GM12878 (cell line): ENCODE data around the gene CTNNA3. TPM values are rescaled to one million over a fixed set of nuclear protein-coding genes. Genes with fewer than 3 reads are reported as not detected.

Source experiments
- ATAC-seq: fragments of 200-7000 bp; cut with Tn5 transposase; 3 replicates; pipeline ENCODE4 v1.9.1; 2020; ENCODE audit warnings: mild to moderate bottlenecking, moderate library complexity
- BruUV-seq: library from RNA; stranded (reverse); fragments of 400-500 nt; replicated peaks from 2 replicates; lab custom pipeline; 2021; lab: Mats Ljungman, UMichigan
- CTCF ChIA-PET: fragments of 300-600 bp; sonication (Branson Sonifier 250); formaldehyde crosslinking; extraction: SDS; loops from one replicate; lab custom pipeline; 2021; ENCODE audit warnings: inconsistent platforms; lab: Yijun Ruan, JAX
- POLR2A ChIA-PET: fragments of 350-600 bp; formaldehyde crosslinking; extraction: SDS; loops from one replicate; lab custom pipeline; 2021; ENCODE audit warnings: inconsistent platforms; lab: Charles Lee
- RAD21 ChIA-PET: fragments of 300-600 bp; sonication (Branson Sonifier 250); formaldehyde crosslinking; loops from one replicate; lab custom pipeline; 2023; ENCODE audit warnings: antibody characterized with exemption; ENCODE audit not compliant: unreplicated experiment; lab: Charles Lee
- SMC1A ChIA-PET: fragments of 300-600 bp; sonication (Branson Sonifier 250); formaldehyde crosslinking; loops from one replicate; lab custom pipeline; 2023; ENCODE audit not compliant: unreplicated experiment, uncharacterized antibody; lab: Charles Lee
- DNase-seq: peaks from one replicate; pipeline ENCODE4 v3.0.0-alpha.2; 2011; ENCODE audit warnings: low read depth, low spot score
- FAIRE-seq: peaks from 3 replicates; lab custom pipeline; 2011; peaks lifted over from hg19 to GRCh38; lab: Jason Lieb, UNC
- H2AFZ ChIP-seq: 2 replicates; pipeline ENCODE4 v1.6.0; 2011; ENCODE audit warnings: low read depth, low read length, control low read depth; ENCODE audit not compliant: control insufficient read depth
- H3K27ac ChIP-seq: 2 replicates; pipeline ENCODE4 v1.5.1; 2011; ENCODE audit warnings: control low read depth; ENCODE audit not compliant: control insufficient read depth, insufficient read depth
- H3K27me3 ChIP-seq, 2 experiments: replicated peaks in 1 of 2; 2 replicates each; pipeline versions ENCODE4 v1.6.0 to v1.6.1; 2011; ENCODE audit warnings: low read length in 1 of 2; ENCODE audit not compliant: control insufficient read depth in 2 of 2, insufficient read depth in 2 of 2
- H3K36me3 ChIP-seq, 2 experiments: 2 replicates each; pipeline ENCODE4 v1.5.1; 2011; ENCODE audit warnings: low read length in 1 of 2; ENCODE audit not compliant: control insufficient read depth in 2 of 2, insufficient read depth in 2 of 2
- H3K4me1 ChIP-seq: 2 replicates; pipeline ENCODE4 v1.6.1; 2011; ENCODE audit warnings: mild to moderate bottlenecking, low read length, moderate library complexity, mixed read lengths; ENCODE audit not compliant: control insufficient read depth, insufficient read depth
- H3K4me2 ChIP-seq: 2 replicates; pipeline ENCODE4 v1.6.0; 2011; ENCODE audit warnings: control low read depth; ENCODE audit not compliant: control insufficient read depth, insufficient read depth
- H3K4me3 ChIP-seq: fragments of 200-600 bp; sonication (generic); 2 replicates; pipeline ENCODE4 v1.5.1; 2016
- H3K79me2 ChIP-seq: 2 replicates; pipeline ENCODE4 v1.6.0; 2011; ENCODE audit warnings: low read length; ENCODE audit not compliant: control insufficient read depth, insufficient read depth
- H3K9ac ChIP-seq: 2 replicates; pipeline ENCODE4 v1.8.0; 2011; ENCODE audit warnings: low read length, control low read depth, mixed read lengths; ENCODE audit not compliant: control insufficient read depth, insufficient read depth
- H3K9me3 ChIP-seq: replicated peaks from 3 replicates; pipeline ENCODE4 v1.5.1; 2011; ENCODE audit warnings: mild to moderate bottlenecking, low read length; ENCODE audit not compliant: control insufficient read depth, insufficient read depth
- H4K20me1 ChIP-seq: 2 replicates; pipeline ENCODE4 v1.6.0; 2011; ENCODE audit not compliant: control insufficient read depth, insufficient read depth
- BCL11A ChIP-seq: IDR thresholded peaks from 2 replicates; pipeline ENCODE4 v1.6.1; 2011; ENCODE audit warnings: low read depth, low read length
- CHD1 ChIP-seq: IDR thresholded peaks from 2 replicates; pipeline ENCODE4 v1.6.1; 2012; ENCODE audit warnings: low read depth, low read length, improper control_type of control experiment
- CHD2 ChIP-seq: IDR thresholded peaks from 2 replicates; pipeline ENCODE4 v1.6.1; 2011; ENCODE audit warnings: low read depth, low read length, improper control_type of control experiment, borderline replicate concordance
- HDGF ChIP-seq: fragments of 450-650 bp; IDR thresholded peaks from 2 replicates; pipeline ENCODE4 v1.6.1; 2016; ENCODE audit warnings: antibody characterized with exemption
- IKZF1 ChIP-seq: fragments of 450-650 bp; conservative IDR thresholded peaks from 2 replicates; pipeline ENCODE4 v1.6.1; 2017; ENCODE audit warnings: antibody characterized with exemption, mild to moderate bottlenecking
- KLF5 ChIP-seq: fragments of 450-650 bp; IDR thresholded peaks from 2 replicates; pipeline ENCODE4 v1.6.1; 2014; ENCODE audit warnings: mild to moderate bottlenecking; ENCODE audit not compliant: partially characterized antibody
- NR2F1 ChIP-seq: fragments of 450-650 bp; conservative IDR thresholded peaks from 2 replicates; pipeline ENCODE4 v1.6.1; 2017; ENCODE audit warnings: mild to moderate bottlenecking
- POLR2A ChIP-seq: IDR thresholded peaks from 2 replicates; pipeline ENCODE4 v1.6.1; 2011; ENCODE audit warnings: low read depth, mild to moderate bottlenecking, low read length
- RELA ChIP-seq: fragments of 450-650 bp; IDR thresholded peaks from 2 replicates; pipeline ENCODE4 v1.8.0; 2014; ENCODE audit warnings: borderline replicate concordance; ENCODE audit not compliant: partially characterized antibody
- RFX5 ChIP-seq: IDR thresholded peaks from 2 replicates; pipeline ENCODE4 v1.6.1; 2011; ENCODE audit warnings: low read depth, low read length, improper control_type of control experiment
- SRF ChIP-seq, 2 experiments: IDR thresholded peaks; 2 replicates each; pipeline ENCODE4 v1.6.1; 2011; ENCODE audit warnings: low read depth in 2 of 2, low read length in 2 of 2, mild to moderate bottlenecking in 1 of 2, moderate library complexity in 1 of 2
- TBL1XR1 ChIP-seq: IDR thresholded peaks from 2 replicates; pipeline ENCODE4 v1.6.1; 2012; ENCODE audit warnings: low read depth, low read length, improper control_type of control experiment
- YY1 ChIP-seq: IDR thresholded peaks from 2 replicates; pipeline ENCODE4 v1.6.1; 2011; ENCODE audit warnings: low read depth, mild to moderate bottlenecking, low read length
- ZNF24 ChIP-seq: fragments of 450-650 bp; IDR thresholded peaks from 2 replicates; pipeline ENCODE4 v1.6.1; 2017; ENCODE audit warnings: antibody characterized with exemption, mild to moderate bottlenecking
- ZNF384 ChIP-seq: IDR thresholded peaks from 2 replicates; pipeline ENCODE4 v1.6.1; 2012; ENCODE audit warnings: low read depth, mild to moderate bottlenecking, low read length, improper control_type of control experiment, borderline replicate concordance
- WGBS: methylation state at CpG from one replicate; pipeline ENCODE4 v1.1.6; 2016; ENCODE audit warnings: low lambda C conversion rate; ENCODE audit not compliant: insufficient replicate concordance, insufficient coverage; ENCODE audit errors: missing lambda C conversion rate; 5-methylcytosine and 5-hydroxymethylcytosine counted together
- in situ Hi-C: fragments of 300-500 bp; cut with MboI; formaldehyde crosslinking; loops from 9 replicates; pipeline ENCODE4 v1.14.3; 2018; ENCODE audit warnings: mixed read lengths
- intact Hi-C: fragments of 100-400 bp; cut with micrococcal nuclease; formaldehyde crosslinking; loops from one replicate; pipeline ENCODE4 v1.14.2; 2022; ENCODE audit not compliant: unreplicated experiment
- polyA plus RNA-seq, 11 experiments: library from polyadenylated mRNA; depleted of rRNA in 4 of 11; unstranded in 6 of 11; stranded (reverse) in 5 of 11; fragments of >200 nt; fragmentation: Nextera tagmentation in 4 of 11; fragmentation: Illumina TruSeq in 1 of 11; extraction: Ambion mirVana in 4 of 11; extraction: Trizol in 1 of 11; gene quantifications; 1 replicate in 1 of 11; 2 replicates in 10 of 11; pipeline versions ENCODE4 v1.2.1 to v1.2.3, GENCODE V29; 2011 to 2016; ENCODE audit warnings: inconsistent platforms in 2 of 11, missing spikeins in 2 of 11, low read depth in 1 of 11
- total RNA-seq, 4 experiments: library from RNA; depleted of rRNA in 3 of 4; stranded (reverse); fragments of >200 nt in 3 of 4; fragmentation: Illumina TruSeq in 1 of 4; extraction: Trizol in 1 of 4; gene quantifications; 2 replicates each; pipeline versions ENCODE4 v1.2.1 to v1.2.3, GENCODE V29; 2013 to 2021
- TF ChIP-seq, protein P1 (sequence below): fragments of 450-650 bp; IDR thresholded peaks from 2 replicates; pipeline ENCODE4 v1.6.1; 2016; ENCODE audit warnings: mild to moderate bottlenecking
- TF ChIP-seq, protein P2 (sequence below): fragments of 450-650 bp; IDR thresholded peaks from 2 replicates; pipeline ENCODE4 v1.6.1; 2017; ENCODE audit warnings: mild to moderate bottlenecking, moderate library complexity
- TF ChIP-seq, protein P3 (sequence below): IDR thresholded peaks from 2 replicates; pipeline ENCODE4 v1.6.1; 2011; ENCODE audit warnings: borderline replicate concordance, low read depth, mild to moderate bottlenecking, moderate library complexity, low read length; ENCODE audit not compliant: insufficient read depth, poor library complexity, severe bottlenecking
- TF ChIP-seq, protein P4 (sequence below): IDR thresholded peaks from 2 replicates; pipeline ENCODE4 v1.6.1; 2011; ENCODE audit warnings: mild to moderate bottlenecking, low read depth, low read length, moderate library complexity; ENCODE audit not compliant: insufficient replicate concordance

CTNNA3 gene
- total and polyA plus RNA-seq, 10 of the 15 experiments (the other 5 are each of a cell fraction or from before 2014, with no cell fraction given): under 0.01 to 4.5 (median 0.22) TPM; not detected in 2

DNA sequence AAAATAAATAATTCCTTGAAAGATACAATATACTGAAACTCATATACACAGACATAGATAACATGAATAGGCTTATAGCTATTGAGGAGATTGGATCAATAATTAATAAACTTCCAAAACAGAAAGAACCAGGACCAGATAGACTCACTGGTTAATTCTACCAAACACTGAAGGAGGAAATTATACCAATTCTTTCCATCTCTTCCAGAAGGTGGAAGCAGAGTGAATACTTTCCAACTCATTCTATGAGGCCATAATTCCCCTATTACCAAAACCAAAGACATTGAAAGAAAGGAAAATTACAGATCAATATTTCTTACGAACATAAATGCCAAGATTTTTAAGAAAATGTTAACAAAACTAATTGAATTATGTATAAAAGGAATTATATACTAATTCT lies 1394.9 kb downstream of the CTNNA3 start:
- Histone ChIP-seq H2AFZ (no peak overlapping the region), H3K79me2 (no peaks in the 10 kb centered on the region), H3K36me3 (no peaks in the 10 kb centered on the region), H3K4me3 (no peak overlapping the region), H3K27me3 (no peaks in the 10 kb centered on the region), H4K20me1 (no peaks in the 10 kb centered on the region), H3K27ac (no peak overlapping the region), H3K4me1 (no peaks in the 10 kb centered on the region), H3K4me2 (no peak overlapping the region), H3K9me3 (no peaks in the 10 kb centered on the region), H3K9ac (no peak overlapping the region)
- FAIRE-seq (no peak), DNase-seq (no peak), ATAC-seq (no peak)
- ChIA-PET SMC1A (no interaction called here), POLR2A (no interaction called here), RAD21 (no interaction called here), CTCF (no interaction called here)
- in situ Hi-C loops: no loop called here
- no TSS peak for BruUV-seq
- TF ChIP-seq POLR2A: no peak
- TF ChIP-seq, protein P1, sequence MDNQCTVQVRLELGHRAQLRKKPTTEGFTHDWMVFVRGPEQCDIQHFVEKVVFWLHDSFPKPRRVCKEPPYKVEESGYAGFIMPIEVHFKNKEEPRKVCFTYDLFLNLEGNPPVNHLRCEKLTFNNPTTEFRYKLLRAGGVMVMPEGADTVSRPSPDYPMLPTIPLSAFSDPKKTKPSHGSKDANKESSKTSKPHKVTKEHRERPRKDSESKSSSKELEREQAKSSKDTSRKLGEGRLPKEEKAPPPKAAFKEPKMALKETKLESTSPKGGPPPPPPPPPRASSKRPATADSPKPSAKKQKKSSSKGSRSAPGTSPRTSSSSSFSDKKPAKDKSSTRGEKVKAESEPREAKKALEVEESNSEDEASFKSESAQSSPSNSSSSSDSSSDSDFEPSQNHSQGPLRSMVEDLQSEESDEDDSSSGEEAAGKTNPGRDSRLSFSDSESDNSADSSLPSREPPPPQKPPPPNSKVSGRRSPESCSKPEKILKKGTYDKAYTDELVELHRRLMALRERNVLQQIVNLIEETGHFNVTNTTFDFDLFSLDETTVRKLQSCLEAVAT: no peak
- no peak for TF ChIP-seq HDGF
- no peak for TF ChIP-seq ZNF384
- TF ChIP-seq RELA: no peak
- no peak for TF ChIP-seq CHD1
- no peak for TF ChIP-seq RFX5
- TF ChIP-seq SRF (IDR thresholded peaks at IDR 0.05; ENCODE audit: low read depth in 2 of 2, low read length in 2 of 2): no peak
- no peak for TF ChIP-seq YY1
- TF ChIP-seq, protein P2, sequence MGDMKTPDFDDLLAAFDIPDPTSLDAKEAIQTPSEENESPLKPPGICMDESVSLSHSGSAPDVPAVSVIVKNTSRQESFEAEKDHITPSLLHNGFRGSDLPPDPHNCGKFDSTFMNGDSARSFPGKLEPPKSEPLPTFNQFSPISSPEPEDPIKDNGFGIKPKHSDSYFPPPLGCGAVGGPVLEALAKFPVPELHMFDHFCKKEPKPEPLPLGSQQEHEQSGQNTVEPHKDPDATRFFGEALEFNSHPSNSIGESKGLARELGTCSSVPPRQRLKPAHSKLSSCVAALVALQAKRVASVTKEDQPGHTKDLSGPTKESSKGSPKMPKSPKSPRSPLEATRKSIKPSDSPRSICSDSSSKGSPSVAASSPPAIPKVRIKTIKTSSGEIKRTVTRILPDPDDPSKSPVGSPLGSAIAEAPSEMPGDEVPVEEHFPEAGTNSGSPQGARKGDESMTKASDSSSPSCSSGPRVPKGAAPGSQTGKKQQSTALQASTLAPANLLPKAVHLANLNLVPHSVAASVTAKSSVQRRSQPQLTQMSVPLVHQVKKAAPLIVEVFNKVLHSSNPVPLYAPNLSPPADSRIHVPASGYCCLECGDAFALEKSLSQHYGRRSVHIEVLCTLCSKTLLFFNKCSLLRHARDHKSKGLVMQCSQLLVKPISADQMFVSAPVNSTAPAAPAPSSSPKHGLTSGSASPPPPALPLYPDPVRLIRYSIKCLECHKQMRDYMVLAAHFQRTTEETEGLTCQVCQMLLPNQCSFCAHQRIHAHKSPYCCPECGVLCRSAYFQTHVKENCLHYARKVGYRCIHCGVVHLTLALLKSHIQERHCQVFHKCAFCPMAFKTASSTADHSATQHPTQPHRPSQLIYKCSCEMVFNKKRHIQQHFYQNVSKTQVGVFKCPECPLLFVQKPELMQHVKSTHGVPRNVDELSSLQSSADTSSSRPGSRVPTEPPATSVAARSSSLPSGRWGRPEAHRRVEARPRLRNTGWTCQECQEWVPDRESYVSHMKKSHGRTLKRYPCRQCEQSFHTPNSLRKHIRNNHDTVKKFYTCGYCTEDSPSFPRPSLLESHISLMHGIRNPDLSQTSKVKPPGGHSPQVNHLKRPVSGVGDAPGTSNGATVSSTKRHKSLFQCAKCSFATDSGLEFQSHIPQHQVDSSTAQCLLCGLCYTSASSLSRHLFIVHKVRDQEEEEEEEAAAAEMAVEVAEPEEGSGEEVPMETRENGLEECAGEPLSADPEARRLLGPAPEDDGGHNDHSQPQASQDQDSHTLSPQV: no peak
- TF ChIP-seq CHD2: no peak
- no peak for TF ChIP-seq BCL11A
- TF ChIP-seq, protein P3, sequence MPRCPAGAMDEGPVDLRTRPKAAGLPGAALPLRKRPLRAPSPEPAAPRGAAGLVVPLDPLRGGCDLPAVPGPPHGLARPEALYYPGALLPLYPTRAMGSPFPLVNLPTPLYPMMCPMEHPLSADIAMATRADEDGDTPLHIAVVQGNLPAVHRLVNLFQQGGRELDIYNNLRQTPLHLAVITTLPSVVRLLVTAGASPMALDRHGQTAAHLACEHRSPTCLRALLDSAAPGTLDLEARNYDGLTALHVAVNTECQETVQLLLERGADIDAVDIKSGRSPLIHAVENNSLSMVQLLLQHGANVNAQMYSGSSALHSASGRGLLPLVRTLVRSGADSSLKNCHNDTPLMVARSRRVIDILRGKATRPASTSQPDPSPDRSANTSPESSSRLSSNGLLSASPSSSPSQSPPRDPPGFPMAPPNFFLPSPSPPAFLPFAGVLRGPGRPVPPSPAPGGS: no peak
- TF ChIP-seq, protein P4, sequence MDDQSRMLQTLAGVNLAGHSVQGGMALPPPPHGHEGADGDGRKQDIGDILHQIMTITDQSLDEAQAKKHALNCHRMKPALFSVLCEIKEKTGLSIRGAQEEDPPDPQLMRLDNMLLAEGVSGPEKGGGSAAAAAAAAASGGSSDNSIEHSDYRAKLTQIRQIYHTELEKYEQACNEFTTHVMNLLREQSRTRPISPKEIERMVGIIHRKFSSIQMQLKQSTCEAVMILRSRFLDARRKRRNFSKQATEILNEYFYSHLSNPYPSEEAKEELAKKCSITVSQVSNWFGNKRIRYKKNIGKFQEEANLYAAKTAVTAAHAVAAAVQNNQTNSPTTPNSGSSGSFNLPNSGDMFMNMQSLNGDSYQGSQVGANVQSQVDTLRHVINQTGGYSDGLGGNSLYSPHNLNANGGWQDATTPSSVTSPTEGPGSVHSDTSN: no peak
- TF ChIP-seq NR2F1: no peak
- no peak for TF ChIP-seq ZNF24
- no peak for TF ChIP-seq IKZF1
- TF ChIP-seq TBL1XR1: no peak
- TF ChIP-seq KLF5: no peak
- intact Hi-C loops: no loop called here
- WGBS: 0% methylated on average over 1 of the region's 1 CpG
